ENCODE results near the gene TMEM115.

TMEM115 gene

GRCh38 chr3:50350527-50351322 is 8.6 kb downstream of the TMEM115 start, which contains the start of the genes CYB561D2 and NPRL2:
TSS of gene CYB561D2 (plus strand) at chr3:50350862. CDS start at chr3:50351434, 572 bp downstream.
TSS of gene NPRL2 (minus strand) at chr3:50350775. CDS start at chr3:50350652, 123 bp downstream.
- peak; percentile 85 for DNase-seq

DNA sequence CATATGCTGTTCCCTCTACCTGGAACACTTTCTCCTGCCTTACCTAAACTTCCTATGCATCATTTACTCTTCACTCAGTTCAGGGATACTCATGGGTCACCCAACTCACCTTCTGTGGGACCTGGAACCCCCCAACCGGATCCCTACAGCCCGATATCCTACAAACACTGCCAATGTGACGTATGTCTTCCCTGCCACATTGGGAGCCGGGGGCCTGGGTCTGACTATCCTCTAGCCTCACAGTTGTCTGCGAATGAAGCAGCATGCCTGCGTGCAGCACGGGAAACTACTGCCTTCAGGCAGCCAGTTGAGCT is 9.2 kb downstream of the TMEM115 start:
- no peak for DNase-seq

DNA sequence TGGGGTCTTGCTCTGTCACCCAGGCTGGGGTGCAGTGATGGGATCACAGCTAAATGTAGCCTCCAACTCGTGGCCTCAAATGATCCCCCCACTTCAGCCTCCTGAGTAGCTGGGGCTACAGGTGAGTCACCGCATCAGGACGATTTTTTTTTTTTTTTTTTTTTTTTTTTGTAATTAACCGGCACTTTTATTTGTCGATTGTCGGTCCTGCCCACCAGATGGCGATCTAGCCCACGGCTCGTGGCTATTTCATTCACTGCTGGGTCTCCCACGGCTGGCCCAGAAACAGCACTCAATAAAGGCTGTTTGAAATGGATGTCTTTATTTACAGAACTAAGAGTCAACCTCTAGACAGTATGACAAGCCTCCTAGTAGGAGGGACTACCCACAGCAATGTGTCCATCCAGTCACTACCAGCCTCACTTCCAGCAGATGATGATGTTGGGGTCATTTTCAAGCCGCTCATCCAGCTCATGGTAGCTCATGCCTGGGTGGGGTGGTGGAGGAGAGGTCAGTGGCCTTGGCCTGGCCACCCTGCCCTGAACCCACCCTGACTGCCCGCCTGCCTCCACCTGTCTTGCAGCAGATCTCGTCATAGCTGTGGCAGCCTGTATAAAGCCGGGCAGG is 12.0 kb downstream of the TMEM115 start:
- DNase-seq: peak; percentile 49

GRCh38 chr3:50345586-50346234 is 13.6 kb downstream of the TMEM115 start, which contains the start of gene ZMYND10:
TSS of gene ZMYND10 (minus strand) at chr3:50345732. CDS start at chr3:50345579, 153 bp downstream.
- peak; percentile 26 for DNase-seq

- DNase-seq: no peak
Observed at GRCh38 chr3:50345008-50345407, 14.3 kb downstream of the TMEM115 start.

GRCh38 chr3:50342813-50343633 is 16.3 kb downstream of the TMEM115 start:
- no peak for DNase-seq

GRCh38 chr3:50341996-50342650 is 17.2 kb downstream of the TMEM115 start:
- DNase-seq: no peak

DNA sequence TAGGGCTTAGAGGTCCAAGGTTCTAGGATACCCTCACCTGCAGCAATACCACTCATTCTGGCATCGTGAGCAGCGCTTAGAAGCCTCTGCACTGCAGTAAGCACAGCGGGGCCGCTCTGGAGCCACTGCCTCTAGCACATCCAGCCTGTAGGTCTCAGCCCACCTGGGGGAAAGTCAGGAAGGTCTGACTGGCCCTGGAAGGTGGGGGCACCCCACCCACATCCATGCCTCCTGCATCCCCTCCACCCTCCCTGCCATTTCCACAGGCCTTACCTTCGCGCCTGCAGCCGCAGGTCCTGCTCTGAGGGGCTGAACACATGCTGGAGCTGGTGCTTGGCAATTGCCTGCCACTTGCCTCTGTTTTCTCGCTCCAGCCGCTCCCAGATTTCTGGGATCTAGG is 17.8 kb downstream of the TMEM115 start:
- DNase-seq: no peak

- no peak for DNase-seq
Observed at GRCh38 chr3:50340448-50341329, 18.6 kb downstream of the TMEM115 start, which contains the start of gene RASSF1. TSS of gene RASSF1 (minus strand) at chr3:50340836. CDS start at chr3:50340805, 31 bp downstream.

- DNase-seq: no peak
Observed at GRCh38 chr3:50340147-50340447, 19.2 kb downstream of the TMEM115 start.

DNA sequence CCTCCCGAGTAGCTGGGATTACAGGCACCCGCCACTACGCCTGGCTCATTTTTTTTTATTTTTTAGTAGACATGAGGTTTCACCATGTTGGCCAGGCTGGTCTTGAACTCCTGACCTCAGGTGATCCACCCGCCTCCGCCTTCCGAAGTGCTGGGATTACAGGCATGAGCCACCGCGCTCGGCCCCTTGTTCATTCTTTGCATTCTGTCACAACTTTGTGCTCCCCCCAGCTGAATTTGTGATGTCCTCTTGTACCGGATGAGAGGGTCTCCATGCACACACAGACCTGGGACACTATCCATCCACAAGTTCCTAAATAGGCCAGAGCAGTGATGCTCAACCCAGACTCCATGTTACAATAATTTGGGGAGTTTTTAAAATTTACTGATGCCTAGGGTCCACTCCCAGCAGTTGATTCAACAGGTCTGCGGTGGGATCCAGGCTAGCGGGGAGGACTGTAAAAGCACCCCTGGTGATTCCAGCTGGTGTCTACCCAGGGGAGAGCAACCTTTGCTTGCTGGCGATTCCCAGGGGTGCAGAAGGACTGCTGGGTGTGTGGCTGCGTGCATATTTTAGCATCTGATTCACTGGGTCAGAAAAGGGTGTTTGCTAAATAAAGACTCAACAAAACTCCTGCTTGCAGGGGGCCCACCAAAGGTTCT is 19.7 kb downstream of the TMEM115 start:
- DNase-seq: no peak

DNA sequence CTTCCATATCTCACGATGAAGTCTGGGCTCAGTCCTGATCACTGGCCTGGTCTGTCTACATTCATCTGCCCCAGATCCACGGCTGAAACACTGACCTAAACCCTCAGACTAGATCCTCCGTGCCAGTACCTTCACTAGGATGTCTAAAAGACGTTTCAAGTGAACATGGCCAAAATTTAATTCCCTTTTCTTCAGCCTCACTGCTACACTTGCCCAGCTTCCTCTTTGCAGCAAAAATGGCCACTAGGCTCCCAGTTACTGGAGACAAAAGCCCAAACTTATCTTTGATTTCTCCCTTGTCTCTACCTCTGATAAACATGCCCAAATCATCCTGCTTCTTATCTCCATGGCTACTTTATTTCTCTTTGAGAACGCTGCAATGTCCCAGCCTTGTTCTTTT is 20.4 kb downstream of the TMEM115 start:
- no peak for DNase-seq

DNA sequence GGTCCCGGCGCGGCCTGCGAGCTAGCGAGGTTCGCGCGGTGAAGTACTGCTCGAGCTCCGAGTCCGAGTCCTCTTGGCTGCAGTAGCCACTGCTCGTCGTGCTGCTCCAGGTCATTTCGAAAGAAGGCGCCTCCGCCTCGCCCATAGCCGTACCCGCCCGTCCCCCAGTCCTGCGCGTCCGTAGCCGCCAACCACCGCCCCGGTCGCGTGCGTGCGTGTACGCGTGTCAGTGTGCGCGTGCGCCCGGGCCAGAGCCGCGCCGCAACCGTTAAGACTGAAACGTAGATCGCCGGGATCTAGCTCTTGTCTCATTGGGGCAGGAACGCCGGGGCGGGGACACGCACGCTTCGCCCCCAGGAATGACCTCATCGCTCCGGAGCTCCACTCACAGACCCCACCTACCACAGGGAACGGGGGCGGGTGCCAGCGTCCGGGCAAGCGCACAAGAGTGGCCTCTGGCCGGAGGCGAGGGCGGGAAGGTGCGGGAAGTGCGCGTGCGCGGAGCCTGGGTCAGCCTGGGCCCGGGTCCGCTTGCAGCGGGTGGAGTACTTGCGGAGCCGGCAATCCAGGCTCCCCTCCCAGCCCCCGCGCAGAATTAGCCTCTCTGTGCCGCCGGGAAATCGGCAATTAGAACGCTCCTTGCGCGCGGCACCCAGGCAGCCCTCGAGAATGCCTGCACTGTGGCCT is 22.0 kb downstream of the TMEM115 start:
- peak; percentile 95 for DNase-seq

- DNase-seq: no peak
Observed at GRCh38 chr3:50336452-50337174, 22.7 kb downstream of the TMEM115 start.

- DNase-seq: no peak
Observed at GRCh38 chr3:50334339-50335075, 24.8 kb downstream of the TMEM115 start.

DNA sequence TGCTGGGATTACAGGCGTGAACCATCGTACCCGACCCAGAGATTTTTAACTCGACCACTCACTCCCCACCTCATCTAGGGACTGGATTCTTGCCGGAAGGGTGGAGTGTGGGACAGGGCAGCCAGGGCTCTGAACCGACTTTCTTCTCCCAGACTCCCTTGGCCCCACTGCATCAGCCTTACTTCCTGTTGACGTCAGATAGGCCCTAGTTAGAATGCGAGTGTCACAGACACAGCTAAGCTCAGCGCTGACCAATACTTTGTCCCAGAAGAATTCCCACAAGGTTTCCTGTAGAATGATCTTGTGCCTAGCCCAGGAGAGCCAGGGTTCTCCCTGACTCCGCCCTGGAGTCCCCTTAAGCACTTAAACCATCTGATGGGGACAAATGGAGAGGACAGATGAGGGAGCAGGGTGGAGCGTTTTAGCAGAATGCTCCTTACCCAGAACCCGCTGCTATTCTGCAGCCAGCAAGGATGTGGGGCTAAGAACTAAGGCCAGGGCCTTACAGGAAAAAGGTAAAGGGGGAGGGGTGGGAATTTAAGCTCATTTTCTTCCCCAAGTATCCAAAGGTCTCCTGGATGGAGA is 25.5 kb downstream of the TMEM115 start:
- DNase-seq: no peak

DNA sequence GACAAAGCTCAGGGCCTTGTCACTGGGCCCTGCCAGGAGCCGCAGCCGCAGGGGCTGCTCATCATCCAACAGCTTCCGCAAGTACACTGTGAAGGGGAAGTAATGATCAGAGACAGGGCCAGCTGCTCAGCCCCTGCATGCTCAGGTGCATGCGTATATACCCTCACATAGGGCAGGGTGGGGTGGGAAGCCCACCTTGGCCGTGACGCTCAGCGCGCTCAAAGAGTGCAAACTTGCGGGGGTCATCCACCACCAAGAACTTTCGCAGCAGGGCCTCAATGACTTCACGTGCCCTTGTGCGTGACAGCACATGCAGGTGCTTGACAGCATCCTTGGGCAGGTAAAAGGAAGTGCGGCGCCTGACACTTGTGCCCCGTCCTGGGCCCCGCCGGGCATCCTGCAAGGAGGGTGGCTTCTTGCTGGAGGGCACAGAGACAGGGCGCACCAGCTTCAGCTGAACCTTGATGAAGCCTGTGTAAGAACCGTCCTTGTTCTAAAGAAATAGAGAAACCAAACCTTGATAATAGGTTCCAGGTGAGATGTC is 27.9 kb downstream of the TMEM115 start:
- no peak for DNase-seq

DNA sequence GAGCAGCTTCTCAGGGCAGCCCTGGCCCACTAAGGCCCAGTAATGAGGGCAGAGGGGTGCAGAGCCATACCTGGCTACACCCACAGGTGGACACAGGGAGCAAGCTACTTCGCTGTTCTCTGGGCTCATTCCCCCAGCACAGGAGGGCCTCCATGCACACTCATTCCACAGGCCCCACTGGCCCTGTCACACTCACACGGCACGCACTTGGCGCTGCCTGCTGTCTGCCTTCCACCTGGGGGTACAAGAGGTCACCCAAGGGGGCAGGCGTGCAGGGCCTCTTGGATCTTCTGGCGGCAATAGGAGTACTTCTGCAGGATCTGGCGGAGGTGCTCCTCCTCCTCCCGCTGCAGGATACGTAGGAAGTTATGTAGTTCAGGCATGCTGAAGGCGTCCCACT is 29.0 kb downstream of the TMEM115 start:
- no peak for DNase-seq
